ENCODE results near the gene RTP5.

DNA sequence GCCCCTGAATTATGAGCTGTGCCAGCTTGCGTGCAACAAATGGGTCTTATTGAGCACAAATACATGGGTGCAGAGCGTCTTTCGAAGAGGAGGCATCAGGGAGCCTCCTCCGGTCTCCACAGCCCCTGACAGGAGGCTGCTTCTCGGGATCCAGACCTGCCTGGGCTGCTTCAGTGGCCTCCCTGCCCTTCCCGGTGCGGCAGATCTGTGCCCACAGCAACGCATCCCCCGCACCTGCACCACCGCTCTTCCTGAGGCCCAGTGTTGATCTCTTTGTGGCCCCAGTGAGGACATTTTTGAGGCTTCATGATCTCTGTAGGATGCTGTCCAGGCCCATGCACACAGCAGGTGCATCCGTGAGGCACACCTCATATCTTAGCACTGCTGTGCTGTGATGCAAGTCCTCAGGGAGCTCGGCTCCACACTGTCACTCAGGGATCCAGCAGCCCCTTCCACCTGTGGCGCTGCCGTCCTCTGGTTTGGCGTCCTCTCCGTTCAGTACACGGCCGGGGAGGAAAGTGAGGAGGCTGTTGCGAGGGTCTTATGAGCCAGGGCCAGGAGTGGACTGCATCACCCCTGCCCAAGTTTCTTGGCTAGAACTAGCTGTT lies 17.4 kb downstream of the RTP5 start:
- TF ChIP-seq, protein P1, sequence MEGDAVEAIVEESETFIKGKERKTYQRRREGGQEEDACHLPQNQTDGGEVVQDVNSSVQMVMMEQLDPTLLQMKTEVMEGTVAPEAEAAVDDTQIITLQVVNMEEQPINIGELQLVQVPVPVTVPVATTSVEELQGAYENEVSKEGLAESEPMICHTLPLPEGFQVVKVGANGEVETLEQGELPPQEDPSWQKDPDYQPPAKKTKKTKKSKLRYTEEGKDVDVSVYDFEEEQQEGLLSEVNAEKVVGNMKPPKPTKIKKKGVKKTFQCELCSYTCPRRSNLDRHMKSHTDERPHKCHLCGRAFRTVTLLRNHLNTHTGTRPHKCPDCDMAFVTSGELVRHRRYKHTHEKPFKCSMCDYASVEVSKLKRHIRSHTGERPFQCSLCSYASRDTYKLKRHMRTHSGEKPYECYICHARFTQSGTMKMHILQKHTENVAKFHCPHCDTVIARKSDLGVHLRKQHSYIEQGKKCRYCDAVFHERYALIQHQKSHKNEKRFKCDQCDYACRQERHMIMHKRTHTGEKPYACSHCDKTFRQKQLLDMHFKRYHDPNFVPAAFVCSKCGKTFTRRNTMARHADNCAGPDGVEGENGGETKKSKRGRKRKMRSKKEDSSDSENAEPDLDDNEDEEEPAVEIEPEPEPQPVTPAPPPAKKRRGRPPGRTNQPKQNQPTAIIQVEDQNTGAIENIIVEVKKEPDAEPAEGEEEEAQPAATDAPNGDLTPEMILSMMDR (IDR thresholded peaks at IDR 0.05; ENCODE audit: low read depth, low read length, poor library complexity, severe bottlenecking), result no peak
- TF ChIP-seq EZH2phosphoT487 (IDR thresholded peaks at IDR 0.05; ENCODE audit: borderline replicate concordance, low read length), result no peak
